ENCODE measurements around the gene AURKA.
"Not testable (repeated sequence)": the region's sequence is repeated elsewhere in the genome, so short reads cannot be mapped to it uniquely, and the experiment has no call there.

AURKA gene

DNA sequence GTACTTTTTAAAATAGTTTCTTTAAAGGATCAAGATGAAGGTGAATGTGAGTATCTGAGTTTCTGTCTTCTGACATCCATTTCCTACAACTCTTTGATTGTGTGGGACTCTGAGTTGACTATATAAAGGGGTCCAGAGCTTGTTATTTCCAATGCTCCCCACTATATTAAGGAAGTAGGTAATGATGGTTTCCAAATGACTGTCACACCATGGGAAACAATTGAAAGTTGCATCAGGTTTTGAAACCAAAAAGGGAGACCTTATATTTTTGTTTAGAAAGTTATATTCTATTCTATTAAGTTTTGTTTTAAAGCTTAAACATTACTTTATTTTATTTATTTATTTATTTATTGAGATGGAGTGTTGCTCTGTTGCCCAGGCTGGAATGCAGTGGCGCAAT lies 31.2 kb upstream of the AURKA start:
- no peak for DNase-seq (ENCODE audit: low read depth)
- H3K4me3 ChIP-seq (ENCODE audit: low read depth, low read length), result peak overlapping the region; percentile 11

DNA sequence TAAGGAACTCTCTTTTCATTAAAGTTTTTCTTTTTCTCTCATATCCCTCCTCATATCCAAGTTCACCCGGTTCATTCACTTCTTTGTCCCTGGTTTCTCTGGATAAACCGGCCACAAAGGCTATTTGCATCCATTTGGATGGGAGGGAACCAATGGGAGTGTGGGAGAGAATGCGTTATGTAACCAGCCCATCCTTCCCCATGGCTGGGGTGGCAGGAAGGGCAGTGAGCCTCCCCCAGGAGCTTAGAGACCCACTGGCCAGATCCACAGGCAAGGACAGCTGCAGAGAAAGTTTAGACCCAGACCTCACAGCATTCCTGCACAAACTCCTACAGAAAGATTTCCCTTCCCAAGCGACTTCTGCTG lies 30.8 kb upstream of the AURKA start:
- H3K4me3 ChIP-seq (ENCODE audit: low read depth, low read length), result peak overlapping the region; percentile 11
- DNase-seq (ENCODE audit: low read depth), result no peak

DNA sequence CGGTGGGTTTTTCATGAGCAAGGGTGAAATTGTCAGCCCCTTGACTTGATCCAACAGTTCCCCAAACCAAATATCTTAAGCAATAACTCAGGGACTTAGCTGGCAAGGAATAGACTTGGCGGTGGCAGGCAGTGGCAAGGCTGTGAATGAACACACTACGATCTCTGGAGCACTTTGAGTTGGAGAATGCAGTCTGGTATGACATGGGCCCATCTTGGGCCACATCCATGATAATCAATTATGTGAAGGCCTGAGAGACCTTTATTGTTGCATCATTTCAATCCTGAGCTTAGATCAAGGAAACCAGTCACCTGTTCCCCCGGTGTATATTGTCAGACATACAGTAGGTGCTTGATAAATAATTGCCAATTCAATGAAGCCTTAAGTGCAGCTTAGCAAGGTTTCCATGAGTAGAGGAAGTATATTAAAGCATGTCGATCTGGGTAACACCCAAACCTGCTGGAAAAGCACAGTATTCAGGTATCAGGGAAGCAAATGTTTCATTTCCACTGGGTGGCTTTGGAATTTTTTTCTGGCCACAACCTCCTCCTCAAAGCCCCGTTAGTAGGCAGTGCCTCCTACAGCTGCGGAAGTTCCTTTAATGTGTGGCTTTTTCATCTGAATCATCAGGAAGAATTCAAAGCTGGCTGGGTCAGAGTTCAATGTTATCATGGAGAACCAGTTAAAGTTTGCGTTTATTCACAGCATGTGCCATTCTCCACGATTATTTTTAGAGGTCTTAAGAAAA lies 30.2 kb upstream of the AURKA start:
- DNase-seq (ENCODE audit: low read depth), result peak; percentile 34
- H3K4me3 ChIP-seq (ENCODE audit: low read depth, low read length), result no peak overlapping the region

DNA sequence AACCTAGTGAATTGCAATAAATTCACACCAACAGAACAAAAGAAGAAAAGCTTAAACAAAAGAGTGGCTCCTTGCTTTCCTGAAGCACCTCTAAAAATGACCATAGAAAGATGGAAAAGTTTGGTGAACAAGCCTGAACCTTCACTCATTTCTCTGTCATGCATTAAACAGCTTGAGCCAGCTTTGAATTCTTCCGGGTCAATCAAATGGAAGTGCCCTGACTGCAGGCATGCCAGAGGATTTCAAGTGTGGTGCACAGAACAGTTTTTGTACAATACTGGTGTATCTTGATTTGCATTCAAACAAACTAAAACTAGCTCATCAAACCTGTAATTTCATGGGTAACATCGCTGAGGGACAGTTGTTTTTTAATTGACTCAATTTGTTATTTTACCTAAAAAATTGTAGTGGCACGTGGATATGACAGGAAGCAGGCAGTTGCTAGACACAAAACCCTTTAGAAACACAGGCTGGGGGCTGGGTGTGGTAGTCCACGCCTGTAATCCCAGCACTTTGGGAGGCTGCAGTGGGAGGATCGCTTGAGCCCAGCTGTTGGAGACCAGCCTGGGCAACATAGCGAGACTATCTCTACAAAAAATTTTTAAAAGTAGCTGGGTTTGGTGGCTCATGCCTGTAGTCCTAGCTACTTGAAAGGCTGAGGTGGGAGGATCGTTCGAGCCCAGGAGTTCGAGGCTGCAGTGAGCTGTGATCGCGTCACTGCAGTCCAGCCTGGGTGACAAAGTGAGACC lies 29.1 kb upstream of the AURKA start:
- no peak for DNase-seq (ENCODE audit: low read depth)

DNA sequence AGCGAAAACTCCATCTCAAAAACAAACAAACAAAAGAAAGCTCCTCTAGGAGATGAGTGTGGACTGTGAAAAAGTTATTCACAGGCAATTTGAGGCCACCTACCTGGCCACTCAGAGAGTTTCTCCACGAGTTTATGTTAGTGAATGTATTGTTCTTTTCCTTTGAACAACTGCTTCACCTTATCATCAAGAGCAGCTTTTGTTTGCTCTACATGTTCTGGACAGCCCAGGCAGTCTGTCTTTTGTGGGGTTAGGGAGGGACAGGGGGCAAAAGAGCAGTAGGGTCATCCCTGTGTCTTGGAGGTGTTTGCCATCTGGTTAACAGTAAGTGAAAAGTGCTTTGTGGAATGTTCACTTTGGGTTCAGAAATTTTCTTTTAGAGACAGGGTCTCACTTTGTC lies 28.0 kb upstream of the AURKA start:
- no peak for DNase-seq (ENCODE audit: low read depth)
- H3K4me3 ChIP-seq (ENCODE audit: low read depth, low read length), result no peak overlapping the region

More for the DNA sequence above, 29.1 kb upstream of the AURKA start:
- no peak overlapping the region for H3K4me3 ChIP-seq (ENCODE audit: low read depth, low read length)

DNA sequence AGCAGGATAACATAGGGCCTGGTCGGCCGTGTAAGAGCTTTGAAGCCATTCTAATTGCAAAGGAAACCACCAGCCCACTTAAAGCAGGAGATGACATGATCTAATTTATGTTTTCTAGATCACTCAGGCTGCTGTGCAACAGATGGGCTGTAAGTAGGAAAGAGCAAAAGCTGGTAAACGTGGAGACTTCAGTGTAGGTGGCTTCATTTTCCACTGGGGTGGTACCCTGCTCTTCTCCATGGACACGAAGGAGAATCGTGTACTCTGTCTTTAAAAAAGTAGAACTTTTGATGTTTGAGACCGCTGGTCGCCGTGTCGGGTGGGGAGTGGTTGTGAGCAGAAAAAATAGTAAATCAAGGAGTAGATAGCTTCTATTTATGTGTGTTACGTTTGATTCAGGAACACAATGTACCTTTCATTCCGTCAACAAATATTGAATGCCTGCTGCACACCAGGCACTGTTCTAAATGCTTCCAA lies 26.4 kb upstream of the AURKA start:
- H3K4me3 ChIP-seq (ENCODE audit: low read depth, low read length), result no peak overlapping the region
- DNase-seq (ENCODE audit: low read depth), result no peak

DNA sequence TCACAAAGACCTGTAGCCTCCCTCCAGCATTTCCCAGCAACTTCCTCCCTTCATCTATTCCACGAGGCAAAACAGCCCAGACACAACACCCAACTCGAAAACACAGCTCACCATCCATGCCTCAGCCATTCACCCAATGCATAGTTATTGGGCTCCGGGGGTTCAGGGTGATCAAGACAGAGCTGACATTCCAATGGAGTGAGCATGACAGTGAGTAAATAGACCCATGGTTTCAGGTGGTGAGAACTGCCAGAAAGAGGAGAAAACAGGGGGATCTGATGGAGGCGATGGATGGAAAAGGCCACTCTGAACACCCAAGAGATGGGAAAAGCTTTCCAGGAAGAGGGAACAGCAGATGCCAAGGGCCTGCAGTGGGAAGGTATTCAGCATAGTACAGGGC lies 25.9 kb upstream of the AURKA start:
- no peak overlapping the region for H3K4me3 ChIP-seq (ENCODE audit: low read depth, low read length)
- DNase-seq (ENCODE audit: low read depth), result no peak

DNA sequence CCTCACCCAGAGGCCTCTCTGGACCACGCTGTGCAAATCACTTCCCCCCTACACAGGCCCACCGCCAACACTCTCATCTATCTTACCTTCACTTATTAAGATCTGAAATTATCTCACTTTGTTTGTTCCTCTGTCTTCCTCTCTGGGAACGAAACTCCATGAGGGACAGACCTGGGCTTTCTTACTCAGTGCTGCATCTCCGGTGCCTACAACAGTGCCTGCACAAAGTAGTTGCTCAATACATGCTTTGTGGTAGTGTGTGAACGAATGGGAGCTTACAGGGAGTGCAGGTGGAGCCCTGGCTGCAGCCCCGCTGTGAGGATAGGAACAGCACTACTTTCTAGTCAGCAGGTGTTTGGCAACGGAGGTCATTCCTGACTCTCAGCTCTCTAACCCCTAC lies 25.4 kb upstream of the AURKA start:
- H3K4me3 ChIP-seq (ENCODE audit: low read depth, low read length), result no peak overlapping the region
- DNase-seq (ENCODE audit: low read depth), result no peak

DNA sequence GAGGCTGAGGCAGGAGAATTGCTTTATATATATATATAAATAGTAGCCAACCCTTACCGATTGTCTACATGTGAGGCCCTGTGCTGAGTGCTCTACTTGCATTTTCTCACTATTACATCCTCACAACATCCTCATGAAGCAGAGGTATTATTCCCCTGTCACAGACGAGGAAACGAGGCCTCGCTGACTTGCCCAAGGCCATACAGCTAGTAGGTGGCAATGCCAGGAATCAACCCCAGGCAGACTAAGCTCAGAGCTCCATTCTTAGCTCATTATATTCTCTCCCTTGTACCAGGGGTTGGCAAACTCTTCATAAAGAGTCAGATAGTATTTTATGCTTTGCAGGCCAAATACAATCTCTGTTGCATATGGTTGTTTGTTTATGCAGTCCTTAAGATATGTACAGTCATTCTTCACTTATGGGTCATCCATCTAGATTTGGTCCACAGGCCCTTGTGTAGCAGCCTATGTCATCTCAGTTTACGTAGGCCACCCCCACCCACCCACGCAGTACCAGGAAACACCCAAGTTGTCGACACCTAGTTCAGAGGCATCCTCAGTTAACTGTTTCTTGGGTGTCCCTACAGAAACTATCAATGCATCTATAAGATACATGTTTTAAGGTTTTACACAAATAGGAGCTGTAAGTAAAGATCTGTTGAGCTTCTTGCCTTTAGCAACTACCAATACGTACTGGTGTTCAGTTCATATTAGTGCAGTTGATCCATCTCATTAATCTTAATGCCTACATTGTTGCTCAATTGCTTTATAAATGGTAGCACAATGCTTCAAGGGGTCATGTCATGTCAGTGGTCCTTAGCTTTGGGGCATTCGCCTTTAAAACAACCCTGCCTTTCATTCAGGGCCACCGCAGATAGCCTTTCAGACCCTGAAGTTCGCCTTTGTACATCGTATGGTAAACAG lies 23.1 kb upstream of the AURKA start:
- peak; percentile 77 for DNase-seq (ENCODE audit: low read depth)
- H3K4me3 ChIP-seq (ENCODE audit: low read depth, low read length), result no peak overlapping the region

DNA sequence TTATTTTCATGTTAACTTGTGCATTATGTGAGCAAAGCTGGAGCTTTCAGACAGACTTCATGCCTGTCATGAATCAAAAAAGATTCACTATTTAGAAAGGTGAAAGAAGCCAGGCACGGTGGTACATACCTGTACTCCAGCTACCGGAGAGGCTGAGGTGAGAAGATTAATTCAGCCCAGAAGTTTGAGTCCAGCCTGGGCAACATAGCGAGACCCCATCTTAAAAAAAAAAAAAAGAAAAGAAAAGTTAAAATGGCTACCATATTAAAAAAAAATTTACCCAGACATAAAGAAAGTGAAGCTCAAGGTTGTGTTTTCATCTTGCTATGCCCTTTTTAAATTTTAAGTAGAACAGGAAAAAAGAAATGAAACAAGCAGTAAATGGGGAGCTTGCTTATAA lies 20.9 kb upstream of the AURKA start:
- no peak overlapping the region for H3K4me3 ChIP-seq (ENCODE audit: low read depth, low read length)
- no peak for DNase-seq (ENCODE audit: low read depth)

DNA sequence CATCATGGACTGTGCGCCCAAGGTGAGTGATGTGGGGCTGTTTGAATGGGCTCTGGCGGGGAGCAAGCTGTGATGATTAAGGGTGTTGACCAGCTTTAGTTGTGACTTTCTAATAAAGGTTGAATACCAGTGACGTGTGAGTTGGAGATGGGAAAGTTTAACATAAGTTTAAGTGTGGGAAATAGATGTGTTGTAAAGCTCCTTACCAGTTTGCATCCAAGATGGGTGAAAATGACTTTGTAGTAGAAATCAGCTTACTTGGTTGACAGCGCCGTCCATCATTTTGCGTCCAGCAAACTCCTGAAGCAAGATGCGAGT lies 20.4 kb upstream of the AURKA start:
- no peak for DNase-seq (ENCODE audit: low read depth)
- no peak overlapping the region for H3K4me3 ChIP-seq (ENCODE audit: low read depth, low read length)

DNA sequence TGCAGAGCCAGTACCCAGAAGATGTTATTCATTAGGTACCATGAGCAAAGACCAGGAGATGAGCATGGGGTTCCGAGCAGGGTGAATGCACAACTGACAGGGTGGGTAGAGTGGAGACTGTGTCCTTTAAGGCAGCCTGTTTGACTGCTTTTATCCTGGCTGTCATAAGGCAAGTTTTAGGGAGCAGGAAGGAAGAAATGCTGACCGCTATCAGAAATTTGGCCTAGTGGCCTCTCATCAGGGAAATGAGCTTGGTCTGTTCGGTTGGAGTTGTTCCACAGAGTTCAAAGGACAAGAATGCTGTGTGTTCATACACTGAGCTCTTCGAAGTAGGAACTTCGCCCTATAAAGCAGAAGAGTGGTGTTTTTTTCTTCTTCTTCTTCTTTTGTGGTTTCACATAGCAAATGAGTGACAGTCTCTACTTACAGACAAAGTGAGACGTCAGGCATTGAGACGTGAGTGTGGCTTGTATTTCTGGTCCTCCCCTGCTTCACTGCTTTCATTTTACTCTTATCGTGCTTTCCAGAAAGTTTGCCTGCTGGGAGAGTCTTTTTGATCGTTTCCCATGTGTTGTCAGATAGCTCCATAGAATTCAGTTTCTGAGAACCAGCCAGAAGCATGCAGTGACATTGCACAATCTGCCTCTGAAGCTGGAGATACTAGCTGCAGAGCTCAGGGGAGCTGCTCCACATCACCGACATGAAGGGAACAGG lies 19.9 kb upstream of the AURKA start, which contains the start of gene CASS4:
Gene CASS4 (plus strand): TSS at position 502 of the 714 bp plus-strand sequence. CDS start 199 bp downstream, at position 701.
- H3K4me3 ChIP-seq (ENCODE audit: low read depth, low read length), result no peak within 1 kb of the TSS
- DNase-seq (ENCODE audit: low read depth), result no peak

DNA sequence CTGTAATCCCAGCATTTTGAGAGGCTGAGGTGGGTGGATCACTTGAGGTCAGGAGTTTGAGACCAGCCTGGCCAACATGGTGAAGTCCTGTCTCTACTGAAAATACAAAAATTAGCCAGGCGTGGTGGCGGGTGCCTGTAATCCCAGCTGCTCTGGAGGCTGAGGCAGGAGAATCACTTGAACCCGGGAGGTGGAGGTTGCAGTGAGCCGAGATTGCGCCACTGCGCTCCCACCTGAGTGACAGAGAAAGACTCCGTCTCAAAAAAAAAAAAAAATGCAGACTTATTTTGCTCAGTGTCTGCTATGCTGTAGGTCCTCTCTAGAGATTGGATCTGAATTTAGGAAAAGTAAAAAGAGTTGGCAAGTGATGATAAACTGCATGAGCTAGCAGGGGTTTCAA lies 19.3 kb upstream of the AURKA start:
- H3K4me3 ChIP-seq (ENCODE audit: low read depth, low read length); DNase-seq (ENCODE audit: low read depth): not testable (repeated sequence)

DNA sequence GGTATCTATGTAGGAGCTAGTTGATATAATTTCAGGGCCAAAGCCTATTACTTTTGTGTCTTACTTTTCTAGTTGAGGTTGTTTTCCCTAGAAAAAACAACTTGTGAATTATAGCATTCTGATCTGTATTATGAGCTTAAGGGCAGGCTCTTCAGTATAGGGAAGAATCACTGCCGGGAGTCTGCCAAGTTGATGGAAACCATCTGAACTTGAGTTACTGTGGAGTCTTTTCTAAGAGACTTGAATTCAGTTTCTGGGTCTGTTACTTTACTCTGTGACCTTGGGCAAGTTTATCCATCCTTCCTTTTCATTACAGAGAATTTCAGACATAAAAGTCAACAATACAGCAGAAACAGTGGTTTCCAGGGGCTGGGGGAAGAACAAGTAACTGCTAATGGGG lies 17.9 kb upstream of the AURKA start:
- no peak for DNase-seq (ENCODE audit: low read depth)
- H3K4me3 ChIP-seq (ENCODE audit: low read depth, low read length), result no peak overlapping the region

DNA sequence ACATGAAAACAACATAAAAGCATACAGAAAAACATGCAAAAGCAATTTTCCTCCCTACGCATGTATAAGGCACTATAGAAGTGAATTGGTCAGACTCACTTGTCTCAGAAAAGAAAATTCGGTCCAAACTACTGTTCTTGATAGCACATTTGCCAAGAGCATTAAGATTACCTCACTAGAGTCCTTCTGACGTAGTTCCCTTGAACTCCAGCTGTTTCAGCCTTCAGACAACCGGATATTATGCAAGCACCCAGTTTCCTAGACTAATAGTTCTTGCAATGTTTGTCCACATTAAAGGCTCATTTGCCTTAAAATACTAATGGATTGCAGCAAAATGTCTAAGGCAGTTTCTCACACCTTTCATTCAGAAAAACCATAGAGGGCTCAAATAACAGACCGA lies 17.5 kb upstream of the AURKA start:
- H3K4me3 ChIP-seq (ENCODE audit: low read depth, low read length), result no peak overlapping the region
- no peak for DNase-seq (ENCODE audit: low read depth)

DNA sequence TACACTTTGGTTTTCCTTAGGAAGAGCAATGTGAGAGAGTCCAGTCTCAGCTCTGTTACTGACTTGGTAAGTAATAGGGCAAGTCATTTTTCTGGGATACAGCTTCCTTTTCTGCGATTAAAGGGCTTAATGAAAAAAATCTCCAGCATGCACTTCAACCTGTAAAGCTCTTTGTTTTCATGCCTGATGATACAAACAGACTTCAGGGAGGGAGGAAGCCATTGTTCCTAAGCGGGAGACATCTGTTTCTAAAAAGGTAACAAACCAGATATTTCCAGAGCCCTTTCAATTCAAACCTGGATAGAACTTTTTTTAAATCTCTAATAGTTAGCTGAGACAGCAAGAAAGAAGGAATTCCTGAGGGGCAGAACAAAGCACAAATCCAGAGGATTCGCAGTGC lies 14.9 kb upstream of the AURKA start:
- H3K4me3 ChIP-seq (ENCODE audit: low read depth, low read length), result no peak overlapping the region
- no peak for DNase-seq (ENCODE audit: low read depth)

DNA sequence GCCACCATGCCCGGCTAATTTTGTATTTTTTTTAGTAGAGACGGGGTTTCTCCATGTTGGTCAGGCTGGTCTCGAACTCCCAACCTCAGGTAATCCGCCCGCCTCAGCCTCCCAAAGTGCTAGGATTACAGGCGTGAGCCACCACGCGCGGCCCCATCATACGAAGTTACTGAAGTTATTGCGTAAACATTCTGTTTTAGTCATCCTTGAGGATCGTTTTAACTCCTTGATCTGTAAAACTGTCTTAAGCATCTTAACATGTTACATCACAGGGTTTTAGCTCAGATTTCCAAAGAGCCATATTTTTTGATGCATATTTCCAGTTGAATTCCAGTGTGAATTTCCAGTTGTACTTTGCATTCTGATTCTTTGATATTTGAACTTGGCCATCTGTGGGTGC lies 13.3 kb upstream of the AURKA start:
- DNase-seq (ENCODE audit: low read depth); H3K4me3 ChIP-seq (ENCODE audit: low read depth, low read length): not testable (repeated sequence)

DNA sequence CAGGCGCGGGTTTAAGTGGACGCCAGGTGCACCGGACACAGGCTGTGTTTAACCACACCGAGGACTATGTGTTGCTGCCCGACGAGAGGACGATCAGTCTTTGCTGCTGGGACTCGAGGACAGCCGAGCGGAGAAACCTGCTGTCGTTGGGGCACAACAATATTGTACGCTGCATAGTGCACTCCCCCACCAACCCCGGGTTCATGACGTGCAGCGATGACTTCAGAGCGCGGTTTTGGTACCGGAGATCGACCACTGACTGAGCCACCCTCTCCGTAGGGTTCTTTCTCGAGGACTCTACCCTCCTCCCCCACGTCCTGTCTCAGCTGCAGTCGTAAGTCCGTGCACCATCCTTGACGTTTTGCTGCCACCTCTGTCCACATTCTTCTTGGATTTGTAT lies 11.4 kb upstream of the AURKA start:
- no peak for DNase-seq (ENCODE audit: low read depth)
- H3K4me3 ChIP-seq (ENCODE audit: low read depth, low read length), result no peak overlapping the region

DNA sequence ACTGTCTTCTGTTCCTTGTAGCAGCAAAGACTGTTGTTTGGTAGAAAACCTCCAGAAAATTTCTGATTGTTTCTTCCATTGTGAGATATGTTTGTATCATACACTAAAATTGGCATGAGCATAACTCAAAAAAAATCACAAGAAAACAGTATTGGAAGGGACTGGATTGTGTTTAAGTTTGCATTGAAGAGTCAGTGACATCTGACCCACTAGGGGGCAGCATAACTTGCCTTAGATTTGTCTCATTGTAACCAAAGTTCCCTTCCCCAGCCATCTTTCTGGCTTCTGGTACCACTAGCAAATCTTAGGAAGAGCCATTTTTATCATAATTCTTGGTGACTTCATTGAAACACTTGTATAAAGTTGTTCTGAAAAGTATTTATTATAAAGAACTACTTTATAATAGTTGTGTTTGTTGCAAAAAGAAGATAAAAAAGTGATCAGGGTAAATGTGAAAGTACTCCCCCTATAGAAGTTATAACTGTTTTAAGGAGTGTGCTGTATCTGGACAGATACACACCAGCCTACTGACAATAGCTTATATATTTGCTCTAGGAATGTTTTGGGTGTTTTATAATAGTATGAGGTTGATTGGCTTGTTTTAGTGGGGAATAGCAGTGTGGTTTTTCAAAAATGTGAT lies 8.1 kb upstream of the AURKA start:
- DNase-seq (ENCODE audit: low read depth), result no peak

More for the DNA sequence above, 8.1 kb upstream of the AURKA start:
- H3K4me3 ChIP-seq (ENCODE audit: low read depth, low read length), result no peak overlapping the region

Measured in skeletal muscle cell (primary cell).